Putamen (tissue), 1 donor: Measurements from ENCODE around the gene TSGA10IP.

ENCODE experiments used
- DNase-seq: peaks from one replicate; pipeline ENCODE4 v3.0.0-alpha.2; 2016; ENCODE audit warnings: low spot score

Gene TSGA10IP

GRCh38 chr11:65945430-65945911 lies at the start of gene TSGA10IP:
Gene TSGA10IP, plus strand, starts transcription at chr11:65945480. Its CDS starts 196 bp downstream, at chr11:65945676.
- no peak for DNase-seq

GRCh38 chr11:65895482-65895981 lies 49.7 kb upstream of the TSGA10IP start:
- no peak for DNase-seq

DNA sequence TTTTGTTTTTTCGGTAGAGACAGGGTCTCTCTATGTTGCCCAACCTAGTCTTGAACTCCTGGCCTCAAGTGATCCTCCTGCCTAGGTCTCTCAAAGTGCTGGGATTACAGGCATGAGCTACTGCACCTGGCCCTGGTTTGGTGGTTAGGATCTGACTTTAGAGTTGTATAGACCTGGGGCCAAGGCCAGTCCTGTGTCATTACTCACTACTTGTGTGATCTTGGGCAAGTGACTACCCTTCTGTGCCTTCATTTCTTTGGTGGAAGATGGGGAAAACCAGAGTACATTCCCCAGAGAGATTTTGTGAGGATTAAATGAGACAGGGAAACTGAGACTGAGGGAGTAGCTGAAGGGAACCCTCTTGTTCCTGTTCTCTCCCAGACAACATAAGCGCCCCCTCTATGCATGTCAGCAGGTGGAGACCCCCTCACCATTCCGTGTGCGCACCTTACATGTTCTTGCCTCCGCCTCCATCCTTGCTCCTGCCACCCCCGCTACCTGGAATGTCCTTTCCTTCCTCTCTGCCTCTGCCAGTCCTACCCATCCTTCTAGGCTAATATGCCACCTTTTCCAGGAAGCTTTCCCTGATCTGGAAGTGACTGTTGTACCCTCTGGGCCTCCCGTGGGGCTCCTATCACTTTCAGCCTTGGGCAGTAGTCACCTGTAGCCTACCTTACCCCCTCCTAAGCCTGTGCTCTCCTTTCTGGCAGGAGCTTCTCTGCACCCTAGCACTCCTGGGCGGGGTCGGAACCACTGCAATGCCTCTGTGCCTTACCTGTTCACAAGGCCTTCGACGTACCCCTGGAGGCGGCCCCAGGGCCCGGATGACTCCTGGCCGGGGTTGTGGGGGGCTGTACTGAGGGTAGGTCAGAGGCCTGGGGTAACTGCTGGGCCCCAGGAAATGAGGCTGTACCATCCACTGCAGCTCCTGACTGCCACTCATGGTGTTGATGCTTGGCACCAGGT lies 49.0 kb upstream of the TSGA10IP start:
- no peak for DNase-seq

- DNase-seq = no peak
These were observed 48.2 kb upstream of the TSGA10IP start for GRCh38 chr11:65897020-65897471.

- DNase-seq = no peak
These were observed 46.5 kb upstream of the TSGA10IP start for GRCh38 chr11:65898656-65899355.

GRCh38 chr11:65899356-65900124 lies 45.7 kb upstream of the TSGA10IP start:
- DNase-seq = no peak

DNA sequence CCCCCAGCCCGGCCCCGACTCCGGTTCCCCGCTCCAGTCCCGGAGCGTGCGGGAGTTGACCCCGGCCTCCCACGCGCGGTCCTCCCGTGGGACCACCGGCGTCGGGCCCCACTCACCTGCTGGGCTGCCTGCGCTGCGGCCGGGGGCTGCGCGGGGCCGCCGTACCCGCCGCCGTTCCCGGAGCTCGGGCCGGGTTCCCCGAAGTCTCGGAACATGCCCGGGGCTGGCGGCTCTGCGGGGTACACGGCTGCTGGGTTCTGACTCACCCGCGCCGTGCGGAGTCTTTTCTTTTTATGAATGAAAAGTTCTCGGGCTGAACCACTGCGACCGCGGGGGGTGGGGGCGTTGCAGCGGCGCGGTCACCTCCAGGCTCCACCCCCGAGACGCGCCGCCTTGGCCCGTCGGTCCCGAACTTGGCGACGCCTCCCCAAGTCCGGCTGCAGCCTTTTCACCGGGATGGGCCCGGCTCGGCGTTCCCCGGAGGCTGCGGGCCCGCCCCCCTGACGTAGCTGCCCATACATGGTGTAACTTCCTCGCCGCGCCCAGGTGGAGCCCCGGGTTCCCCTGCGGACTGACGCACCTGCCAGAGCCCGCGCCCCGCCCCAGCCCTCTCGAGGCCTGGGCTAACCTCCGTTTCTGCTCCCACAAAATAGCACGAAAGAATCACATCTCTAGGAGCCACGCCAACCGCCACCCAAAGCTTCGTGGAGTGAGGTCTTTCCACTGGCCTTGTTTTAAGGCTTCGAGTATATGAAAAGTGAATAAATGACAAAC lies 45.0 kb upstream of the TSGA10IP start, which contains the start of gene FOSL1:
Gene FOSL1 (minus strand): TSS at position 264 of the 774 bp plus-strand sequence. CDS start 49 bp downstream, at position 215.
- DNase-seq = peak; percentile 32

DNA sequence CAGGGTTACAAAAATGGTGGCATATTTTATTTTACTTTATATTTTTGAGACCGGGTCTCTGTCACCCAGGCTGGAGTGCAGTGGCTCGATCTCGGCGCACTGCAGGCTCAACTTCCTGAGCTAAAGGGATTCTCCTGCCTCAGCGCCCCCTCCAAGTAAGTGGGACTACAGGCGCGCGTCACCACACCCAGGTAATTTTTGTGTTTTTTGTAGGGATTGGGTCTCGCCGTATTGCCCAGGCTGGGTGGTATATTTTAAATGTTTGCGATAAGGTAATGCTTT lies 44.4 kb upstream of the TSGA10IP start:
- no peak for DNase-seq

DNA sequence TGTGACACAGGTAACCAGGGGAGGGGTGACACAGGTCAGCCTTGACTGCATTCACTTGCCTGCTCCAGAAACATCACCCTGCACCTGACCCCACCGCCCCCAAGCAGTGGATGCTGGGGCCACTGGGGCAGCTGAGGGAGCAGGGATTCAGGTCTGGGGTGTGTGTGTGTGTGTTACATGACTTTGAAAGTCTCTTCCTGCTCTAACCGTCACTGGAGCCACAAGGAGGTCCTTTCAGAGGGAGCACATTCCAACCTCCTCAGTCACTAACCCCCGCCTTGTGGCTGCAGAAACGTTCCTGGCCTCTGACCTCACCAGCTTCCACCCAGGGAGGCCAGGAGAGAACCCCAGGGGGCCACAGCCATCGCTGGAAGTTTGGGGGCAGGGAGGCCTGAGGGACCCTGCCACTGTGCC lies 42.2 kb upstream of the TSGA10IP start:
- no peak for DNase-seq

- no peak for DNase-seq
These were observed 41.6 kb upstream of the TSGA10IP start for GRCh38 chr11:65903715-65904114.

GRCh38 chr11:65906602-65907001 lies 38.7 kb upstream of the TSGA10IP start:
- DNase-seq = no peak

DNA sequence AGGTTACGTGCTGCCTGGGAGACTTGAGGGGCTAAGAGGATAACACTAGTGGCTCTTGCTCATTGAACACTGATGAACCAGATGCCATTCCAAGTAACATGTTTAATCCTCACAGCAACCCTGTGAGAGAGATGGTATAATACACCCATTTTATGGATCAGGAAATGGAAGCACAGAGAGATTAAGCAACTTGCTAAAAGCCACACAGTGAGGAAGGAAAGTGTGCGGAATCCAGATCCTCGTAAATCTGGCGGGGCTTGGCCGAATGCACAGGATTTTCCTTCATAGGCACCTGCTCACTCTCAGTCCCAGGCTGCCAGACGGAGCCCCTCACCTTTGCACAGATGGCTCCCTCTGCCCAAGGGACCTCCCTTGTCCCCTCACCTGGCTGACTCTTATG lies 37.4 kb upstream of the TSGA10IP start:
- DNase-seq = no peak

DNA sequence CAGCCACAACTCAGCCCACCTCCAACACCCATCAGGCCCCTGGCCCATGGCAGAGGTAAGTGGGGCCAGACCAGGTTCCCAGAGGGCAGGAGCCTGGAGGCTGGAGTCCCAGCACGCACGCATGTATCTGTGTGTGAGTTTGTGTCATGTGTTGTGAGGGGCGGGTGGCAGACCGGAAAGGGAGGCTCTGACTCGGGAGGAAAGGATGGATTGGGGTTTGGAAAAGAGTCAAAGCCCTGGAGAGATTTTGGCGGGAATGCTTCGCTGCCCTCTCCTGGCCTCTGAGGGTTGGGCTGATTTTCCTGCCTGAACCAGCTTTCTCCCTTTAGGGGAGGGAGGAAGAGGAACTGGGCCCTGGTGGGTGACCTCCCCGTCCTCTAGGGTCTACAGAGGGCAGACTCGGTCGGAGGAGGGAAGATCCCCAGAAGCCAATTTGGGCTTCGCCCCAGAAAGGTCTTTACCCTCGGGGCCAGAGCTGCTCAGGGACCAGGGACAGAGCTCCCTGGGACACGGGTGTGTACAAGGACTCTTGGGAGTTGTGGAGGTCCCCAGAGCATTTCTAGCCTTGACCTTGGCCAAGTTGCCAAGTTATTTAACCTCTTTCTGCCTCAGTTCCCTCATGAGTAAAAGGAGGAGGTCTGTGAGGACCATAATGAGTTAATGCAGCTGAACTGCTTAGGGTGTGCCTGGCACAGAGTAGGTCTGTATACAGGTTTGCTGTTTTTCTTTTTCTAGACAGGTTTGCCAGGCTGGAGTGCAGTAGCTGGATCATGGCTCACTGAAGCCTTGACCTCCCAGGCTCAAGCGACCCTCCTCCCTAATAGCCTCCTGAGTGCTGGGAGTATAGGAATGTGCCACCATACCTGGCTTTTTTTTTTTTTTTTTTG lies 33.4 kb upstream of the TSGA10IP start:
- DNase-seq = no peak

GRCh38 chr11:65912845-65913244 lies 32.4 kb upstream of the TSGA10IP start:
- DNase-seq = no peak

DNA sequence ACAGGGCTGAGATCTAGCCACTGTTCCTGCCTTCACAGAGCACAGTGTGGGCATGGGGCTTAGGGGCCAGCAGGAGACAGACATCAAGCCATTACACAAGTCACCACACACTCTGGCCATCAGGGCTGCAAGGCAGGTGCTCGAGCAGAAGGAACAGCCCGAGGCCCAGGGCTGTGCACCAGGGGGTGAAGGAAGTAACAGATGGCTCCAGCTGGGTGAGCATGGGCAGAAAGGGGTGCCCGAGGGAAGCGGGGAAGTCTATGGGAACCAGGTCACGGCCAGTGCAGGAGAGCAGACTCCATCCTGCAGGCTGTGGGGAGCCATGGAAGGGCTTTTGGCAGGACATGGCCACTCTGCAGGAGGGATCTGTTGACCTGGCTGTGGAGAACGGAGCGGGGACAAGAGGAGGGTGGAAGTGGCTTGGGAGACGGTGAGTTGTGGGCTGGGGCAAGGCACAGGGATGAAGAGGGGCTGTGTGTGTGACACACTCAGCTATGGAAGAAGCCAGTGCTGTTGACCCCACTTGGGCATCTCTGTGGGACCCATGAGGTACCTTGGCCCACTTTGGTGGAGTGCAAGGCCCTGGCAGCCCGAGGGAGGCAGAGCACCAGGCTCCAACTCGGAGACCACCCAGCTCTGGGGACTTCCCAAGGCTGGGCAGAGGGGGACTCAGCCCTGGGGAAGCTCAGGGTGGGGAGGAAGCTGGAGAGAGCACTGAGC lies 30.0 kb upstream of the TSGA10IP start:
- DNase-seq = no peak

GRCh38 chr11:65915821-65916251 lies 29.4 kb upstream of the TSGA10IP start:
- no peak for DNase-seq

GRCh38 chr11:65916391-65916790 lies 28.9 kb upstream of the TSGA10IP start:
- no peak for DNase-seq

DNA sequence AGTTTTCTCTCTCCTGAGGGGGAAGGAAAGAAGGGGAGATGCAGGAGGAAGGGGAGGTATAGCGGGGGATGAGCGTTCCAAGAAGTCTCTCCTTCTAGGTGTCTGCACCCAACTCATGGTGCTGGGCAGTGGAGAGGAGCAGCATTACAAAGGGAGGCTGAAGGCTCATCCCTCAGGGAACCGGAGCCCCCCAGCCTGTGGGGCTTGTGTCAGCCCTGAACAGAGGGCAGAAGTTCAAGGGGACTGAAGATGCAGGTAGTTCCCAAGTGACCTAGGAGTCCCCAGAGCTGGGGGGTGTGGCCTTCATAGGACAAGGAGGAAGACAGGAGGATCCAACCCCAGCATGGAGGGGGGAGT lies 28.2 kb upstream of the TSGA10IP start:
- no peak for DNase-seq

DNA sequence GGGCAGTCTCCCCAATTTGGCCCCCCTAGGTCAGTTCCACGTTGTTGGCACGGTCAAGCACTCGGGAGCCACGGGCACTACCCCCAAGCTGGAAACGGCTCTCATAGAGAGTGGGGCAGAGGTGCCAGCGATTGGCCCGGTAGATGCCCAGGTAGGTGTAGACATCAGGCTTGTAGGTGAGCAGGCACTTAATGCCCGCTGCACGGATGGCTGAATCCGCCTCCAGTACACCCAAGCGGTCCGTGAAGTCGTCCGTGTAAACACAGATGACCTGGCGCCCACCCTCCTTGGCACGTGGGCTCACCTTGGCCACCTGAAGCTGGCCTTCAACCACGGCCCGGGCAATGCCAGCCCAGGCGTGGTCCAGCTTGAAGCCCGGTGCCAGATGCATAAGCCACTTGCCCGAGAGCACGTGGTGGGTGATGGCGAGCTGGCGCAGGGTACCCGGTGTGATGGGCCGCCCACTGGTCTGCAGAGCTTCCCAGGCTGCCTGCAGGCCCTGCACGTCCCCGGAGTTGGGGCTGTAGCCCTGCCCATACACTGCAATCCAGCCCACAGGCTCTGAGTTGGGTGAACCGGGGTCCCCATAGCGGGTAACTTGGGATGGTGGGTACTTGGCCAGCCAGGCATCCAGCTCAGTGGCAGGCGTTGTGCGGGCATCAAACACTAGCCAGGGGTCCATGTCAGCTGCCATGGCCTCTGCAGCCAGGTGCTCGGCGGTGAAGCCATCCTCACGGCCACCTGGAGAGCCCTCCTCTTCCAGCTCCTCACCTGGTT lies 27.7 kb upstream of the TSGA10IP start:
- DNase-seq = no peak
